HG03064 (cell line): ENCODE results near the gene OR13C4.
"Not testable (repeated sequence)": the region's sequence is repeated elsewhere in the genome, so short reads cannot be mapped to it uniquely, and the experiment has no call there.

ENCODE experiments used
- ATAC-seq: cut with Tn5 transposase; IDR thresholded peaks from one replicate; pipeline ENCODE4 v1.9.1; 2021; ENCODE audit warnings: low read depth; ENCODE audit not compliant: unreplicated experiment

The OR13C4 gene

GRCh38 chr9:104527109-104527508 lies at the start of gene OR13C4:
TSS of gene OR13C4 (minus strand) at chr9:104527209. CDS start at chr9:104527209, 0 bp downstream.
- ATAC-seq, result no peak

- ATAC-seq, result no peak
These were observed 48.4 kb upstream of the OR13C4 start for GRCh38 chr9:104575456-104575855.

- no peak for ATAC-seq
These were observed 45.6 kb upstream of the OR13C4 start for GRCh38 chr9:104572612-104573011.

GRCh38 chr9:104568868-104569267 lies 41.9 kb upstream of the OR13C4 start, which contains the start of gene OR13C8:
TSS of gene OR13C8 (plus strand) at chr9:104569168. CDS start at chr9:104569168, 0 bp downstream.
- ATAC-seq, result no peak

- no peak for ATAC-seq
These were observed 37.3 kb upstream of the OR13C4 start for GRCh38 chr9:104564358-104564757.

- ATAC-seq, result no peak
These were observed 30.0 kb upstream of the OR13C4 start for GRCh38 chr9:104556830-104557634.

GRCh38 chr9:104555521-104555920 lies 28.5 kb upstream of the OR13C4 start:
- no peak for ATAC-seq

GRCh38 chr9:104553261-104553660 lies 26.3 kb upstream of the OR13C4 start:
- no peak for ATAC-seq

- no peak for ATAC-seq
These were observed 17.6 kb upstream of the OR13C4 start for GRCh38 chr9:104544644-104545043.

GRCh38 chr9:104539275-104539674 lies 12.3 kb upstream of the OR13C4 start:
- no peak for ATAC-seq

GRCh38 chr9:104536756-104537155 lies 9.7 kb upstream of the OR13C4 start, which contains the start of gene OR13C3:
TSS of gene OR13C3 (minus strand) at chr9:104536856. CDS start at chr9:104536723, 133 bp downstream.
- ATAC-seq, result no peak

- not testable (repeated sequence) for ATAC-seq
These were observed 6.8 kb downstream of the OR13C4 start for GRCh38 chr9:104520241-104520640.

GRCh38 chr9:104514901-104515300 lies 12.1 kb downstream of the OR13C4 start:
- ATAC-seq, result no peak

- ATAC-seq, result no peak
These were observed 20.4 kb downstream of the OR13C4 start for GRCh38 chr9:104506565-104506964.

- ATAC-seq, result no peak
These were observed 23.0 kb downstream of the OR13C4 start, which contains the start of gene OR13F1 for GRCh38 chr9:104503963-104504362. TSS of gene OR13F1 (plus strand) at chr9:104504263. CDS start at chr9:104504263, 0 bp downstream.

- no peak for ATAC-seq
These were observed 23.6 kb downstream of the OR13C4 start for GRCh38 chr9:104503440-104503839.

GRCh38 chr9:104494808-104495207 lies 32.2 kb downstream of the OR13C4 start:
- no peak for ATAC-seq

- ATAC-seq, result no peak
These were observed 42.0 kb downstream of the OR13C4 start for GRCh38 chr9:104485014-104485413.

GRCh38 chr9:104482921-104483570 lies 44.0 kb downstream of the OR13C4 start:
- ATAC-seq, result no peak
